CD4-positive, alpha-beta T cell treated with Interleukin-21 for 1 hour (primary cell): ENCODE measurements around the gene SPHK2.
A peak's percentile ranks its signal among the peaks of the same experiment; 100 is the strongest.

Experiments
- DNase-seq: peaks from one replicate; pipeline ENCODE4 v3.0.0-alpha.2; 2020

Gene SPHK2

DNA sequence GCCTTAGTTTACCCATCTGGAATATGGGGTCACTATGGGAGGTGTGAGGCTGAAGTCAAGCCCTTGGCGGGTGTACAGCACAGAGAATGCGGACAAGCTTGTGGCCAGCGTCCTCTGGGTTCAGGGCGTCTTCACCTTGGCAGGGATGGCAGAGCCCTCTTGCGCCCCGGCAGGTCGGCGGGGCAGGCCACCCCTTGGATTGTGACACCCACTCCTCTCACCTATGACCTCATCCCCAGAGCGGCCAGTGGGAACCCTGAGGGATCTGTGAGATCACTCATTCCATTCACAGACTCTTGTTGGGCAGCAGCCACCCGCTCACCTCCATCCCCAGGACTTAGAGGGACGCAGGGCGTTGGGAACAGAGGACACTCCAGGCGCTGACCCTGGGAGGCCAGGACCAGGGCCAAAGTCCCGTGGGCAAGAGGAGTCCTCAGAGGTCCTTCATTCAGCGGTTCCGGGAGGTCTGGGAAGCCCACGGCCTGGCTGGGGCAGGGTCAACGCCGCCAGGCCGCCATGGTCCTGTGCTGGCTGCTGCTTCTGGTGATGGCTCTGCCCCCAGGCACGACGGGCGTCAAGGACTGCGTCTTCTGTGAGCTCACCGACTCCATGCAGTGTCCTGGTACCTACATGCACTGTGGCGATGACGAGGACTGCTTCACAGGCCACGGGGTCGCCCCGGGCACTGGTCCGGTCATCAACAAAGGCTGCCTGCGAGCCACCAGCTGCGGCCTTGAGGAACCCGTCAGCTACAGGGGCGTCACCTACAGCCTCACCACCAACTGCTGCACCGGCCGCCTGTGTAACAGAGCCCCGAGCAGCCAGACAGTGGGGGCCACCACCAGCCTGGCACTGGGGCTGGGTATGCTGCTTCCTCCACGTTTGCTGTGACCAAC, 12.6 kb upstream of the SPHK2 start, which contains the start of gene SPACA4:
Gene SPACA4 (plus strand): TSS at position 280 of the 896 bp plus-strand sequence. CDS start 237 bp downstream, at position 517.
- DNase-seq: no peak

- DNase-seq: no peak
These were observed 11.9 kb upstream of the SPHK2 start for GRCh38 chr19:48607359-48607755.

- DNase-seq: peak; percentile 69
These were observed 10.5 kb upstream of the SPHK2 start for GRCh38 chr19:48608798-48609263.

- DNase-seq: no peak
These were observed 9.7 kb upstream of the SPHK2 start for GRCh38 chr19:48609571-48610108.

- DNase-seq: no peak
These were observed 7.4 kb upstream of the SPHK2 start for GRCh38 chr19:48611872-48612271.

GRCh38 chr19:48613024-48613851, 6.1 kb upstream of the SPHK2 start:
- DNase-seq: no peak

- DNase-seq: no peak
These were observed 5.4 kb upstream of the SPHK2 start for GRCh38 chr19:48613852-48614435.

- DNase-seq: no peak
These were observed 4.7 kb upstream of the SPHK2 start, which contains the start of gene FAM83E for GRCh38 chr19:48614436-48615230. Gene FAM83E (minus strand): TSS chr19:48615076. CDS start chr19:48613372, 1,704 bp downstream.

- no peak for DNase-seq
These were observed 3.9 kb upstream of the SPHK2 start for GRCh38 chr19:48615231-48616040.

GRCh38 chr19:48616041-48616436, 3.3 kb upstream of the SPHK2 start:
- peak; percentile 30 for DNase-seq

DNA sequence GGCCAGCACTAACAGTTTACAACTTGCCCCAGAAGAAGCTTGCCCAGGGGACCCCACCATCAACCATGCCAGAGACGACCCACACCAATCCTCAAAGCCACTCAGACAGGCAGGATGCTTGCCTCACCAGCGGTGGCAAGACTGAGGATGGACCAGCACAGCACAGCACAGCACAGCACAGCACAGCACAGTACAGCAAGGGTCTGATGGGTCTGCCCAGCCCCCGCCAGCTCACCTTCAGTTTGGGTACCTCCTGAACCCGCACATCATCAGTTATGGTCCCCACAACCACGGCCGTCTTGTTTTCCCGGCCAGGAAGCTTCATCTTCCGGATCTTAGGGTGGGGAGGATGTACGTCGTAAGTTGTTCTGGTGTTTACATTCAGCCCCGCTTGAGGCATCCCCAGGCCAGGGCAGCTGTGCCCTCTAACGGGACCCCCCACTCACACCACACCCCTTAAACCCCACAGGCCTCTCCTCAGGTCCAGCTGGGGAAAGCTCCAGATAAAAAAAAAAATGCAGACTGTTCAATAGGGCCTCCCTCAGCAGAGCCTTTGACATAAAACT, 2.7 kb upstream of the SPHK2 start:
- peak; percentile 32 for DNase-seq

DNA sequence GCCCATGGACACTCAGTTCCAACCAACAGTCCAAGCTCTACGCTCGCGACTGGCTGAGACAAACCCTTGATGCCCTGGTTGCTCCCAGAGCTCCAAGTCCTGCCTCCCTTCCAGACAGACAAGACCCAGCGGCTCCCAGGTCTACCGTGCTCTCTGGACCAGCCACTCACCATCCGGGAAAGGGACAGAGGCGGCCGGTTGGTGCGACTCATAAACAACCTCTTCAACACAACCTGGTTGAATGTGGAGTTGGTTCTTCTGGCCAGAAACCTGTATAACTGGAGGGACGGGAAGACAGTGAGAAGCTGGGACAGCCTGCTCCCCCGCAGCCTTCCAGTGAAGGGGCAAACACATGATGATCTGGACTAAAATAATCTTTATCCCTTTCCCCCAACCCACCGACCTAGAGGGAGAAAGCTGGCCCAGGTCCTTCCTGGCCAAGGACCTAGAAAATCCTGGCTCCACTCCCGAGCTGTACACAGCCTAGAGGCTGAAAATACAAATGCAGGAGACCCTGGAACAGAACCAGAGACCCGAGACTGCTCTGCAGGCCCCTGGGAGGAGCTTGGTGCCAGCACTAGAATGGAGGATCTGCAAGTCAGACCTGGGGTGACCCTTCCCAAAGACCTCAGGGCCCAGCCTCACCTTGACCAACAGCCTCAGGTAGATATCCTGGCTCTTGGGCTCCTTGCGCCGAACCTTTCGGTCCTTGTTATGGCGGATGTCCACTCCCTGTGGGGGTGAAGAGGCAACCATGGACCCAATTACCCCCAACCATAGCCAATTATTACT, 2.0 kb upstream of the SPHK2 start:
- no peak for DNase-seq

DNA sequence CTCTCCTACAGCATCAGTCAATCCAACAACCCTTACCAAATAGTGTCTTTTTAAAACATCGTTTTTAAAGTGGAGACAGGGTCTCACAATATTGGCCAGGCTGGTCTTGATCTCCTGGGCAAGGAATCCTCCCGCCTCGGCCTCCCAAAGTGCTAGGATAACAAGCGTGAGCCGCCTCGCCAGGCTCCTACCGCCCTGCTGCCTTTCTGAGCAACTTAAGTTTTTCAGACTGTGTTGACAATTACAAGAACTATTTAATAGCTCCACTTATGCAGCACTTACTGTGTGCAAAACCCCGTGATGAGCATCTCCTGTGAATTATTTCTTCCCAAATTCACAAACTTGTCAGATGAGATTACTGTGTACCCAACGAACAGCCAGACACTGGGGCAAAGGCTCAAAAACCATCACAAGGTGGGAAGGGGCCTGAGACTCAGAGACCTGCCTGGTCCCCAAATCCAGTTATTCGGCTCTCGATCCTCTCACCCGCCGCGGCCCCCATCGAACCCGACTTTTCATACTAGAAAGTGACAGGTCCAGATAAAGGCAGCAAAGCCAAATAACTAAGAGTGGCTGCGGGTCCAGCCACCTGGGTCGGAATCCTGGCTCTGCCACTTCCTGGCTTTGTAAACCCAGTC, 909 bp upstream of the SPHK2 start:
- no peak for DNase-seq

- DNase-seq: no peak
These were observed 633 bp downstream of the SPHK2 start for GRCh38 chr19:48619692-48620585.

- no peak for DNase-seq
These were observed 4.3 kb downstream of the SPHK2 start for GRCh38 chr19:48623556-48624066.

- DNase-seq: peak; percentile 97
These were observed 4.8 kb downstream of the SPHK2 start for GRCh38 chr19:48624067-48624594.
